WTC11 (cell line): ENCODE measurements around the gene LRIG3. TPM values are rescaled to one million over a fixed set of nuclear protein-coding genes. Genes with fewer than 3 reads are reported as not detected.

ENCODE experiments used
- ATAC-seq: fragments of 200-7000 bp; cut with Tn5 transposase; 2 replicates; pipeline ENCODE4 v1.10.0; 2021; ENCODE audit warnings: mild to moderate bottlenecking, moderate library complexity
- CTCF ChIA-PET: fragments of 300-600 bp; sonication (Branson Sonifier 250); formaldehyde crosslinking; loops from one replicate; lab custom pipeline; 2021; ENCODE audit warnings: antibody characterized with exemption; lab: Charles Lee
- POLR2A ChIA-PET: fragments of 350-600 bp; sonication (Branson Sonifier 250); formaldehyde crosslinking; loops from one replicate; lab custom pipeline; 2021; ENCODE audit warnings: antibody characterized with exemption; lab: Charles Lee
- DNase-seq: peaks from one replicate; pipeline ENCODE4 v3.0.0; 2021; ENCODE audit warnings: low spot score
- H3K27ac Mint-ChIP-seq: 2 replicates; pipeline ENCODE4 v1.8.0; 2021; ENCODE audit warnings: mixed read lengths
- H3K27me3 Mint-ChIP-seq: 2 replicates; pipeline ENCODE4 v1.8.0; 2021; ENCODE audit warnings: low read depth, mild to moderate bottlenecking, moderate library complexity, mixed read lengths
- H3K36me3 Mint-ChIP-seq: 2 replicates; pipeline ENCODE4 v1.8.0; 2021; ENCODE audit warnings: mixed read lengths
- H3K4me1 Mint-ChIP-seq: 2 replicates; pipeline ENCODE4 v1.8.0; 2022; ENCODE audit warnings: mixed read lengths
- H3K4me3 Mint-ChIP-seq: 2 replicates; pipeline ENCODE4 v1.8.0; 2021; ENCODE audit warnings: mild to moderate bottlenecking, moderate library complexity, mixed read lengths
- H3K9me3 Mint-ChIP-seq: 2 replicates; pipeline ENCODE4 v1.8.0; 2021; ENCODE audit warnings: mixed read lengths
- ARID4B ChIP-seq: sonication (generic); formaldehyde crosslinking; IDR thresholded peaks from 2 replicates; pipeline ENCODE4 v1.8.0; 2023; ENCODE audit warnings: missing genetic modification reagents, mild to moderate bottlenecking, borderline replicate concordance
- CREM ChIP-seq: sonication (generic); formaldehyde crosslinking; IDR thresholded peaks from 2 replicates; pipeline ENCODE4 v1.8.1; 2022; ENCODE audit warnings: mild to moderate bottlenecking, missing genetic modification reagents, moderate library complexity
- GRHL2 ChIP-seq: fragments of 250-450 bp; sonication (Bioruptor Pico); IDR thresholded peaks from 2 replicates; pipeline ENCODE4 v1.8.0; 2022; ENCODE audit warnings: mild to moderate bottlenecking, moderate library complexity; ENCODE audit not compliant: insufficient replicate concordance, severe bottlenecking
- IRF2 ChIP-seq: sonication (generic); formaldehyde crosslinking; IDR thresholded peaks from 2 replicates; pipeline ENCODE4 v1.8.0; 2022; ENCODE audit warnings: low read depth, missing genetic modification reagents, borderline replicate concordance
- NFYB ChIP-seq: sonication (generic); formaldehyde crosslinking; conservative IDR thresholded peaks from 2 replicates; pipeline ENCODE4 v1.8.0; 2022; ENCODE audit warnings: low read depth, missing genetic modification reagents
- NR3C1 ChIP-seq: sonication (generic); formaldehyde crosslinking; conservative IDR thresholded peaks from 2 replicates; pipeline ENCODE4 v1.8.1; 2023; ENCODE audit warnings: low read depth, mild to moderate bottlenecking, missing genetic modification reagents
- PREB ChIP-seq: sonication (generic); formaldehyde crosslinking; IDR thresholded peaks from 2 replicates; pipeline ENCODE4 v1.8.1; 2022; ENCODE audit warnings: mild to moderate bottlenecking, missing genetic modification reagents, moderate library complexity, borderline replicate concordance
- PRRX2 ChIP-seq: fragments of 250-450 bp; sonication (Bioruptor Pico); IDR thresholded peaks from 2 replicates; pipeline ENCODE4 v1.8.0; 2021; ENCODE audit warnings: mild to moderate bottlenecking
- RORB ChIP-seq: fragments of 250-450 bp; sonication (Bioruptor Pico); IDR thresholded peaks from 2 replicates; pipeline ENCODE4 v1.9.0; 2021; ENCODE audit warnings: mild to moderate bottlenecking
- ZNF317 ChIP-seq: sonication (generic); formaldehyde crosslinking; IDR thresholded peaks from 2 replicates; pipeline ENCODE4 v1.8.1; 2023; ENCODE audit warnings: low read depth, mild to moderate bottlenecking, moderate library complexity, missing genetic modification reagents, borderline replicate concordance
- total RNA-seq: library from RNA; stranded (reverse); gene quantifications from 3 replicates; pipeline ENCODE4 v1.2.3, GENCODE V29; 2021
- TF ChIP-seq, protein P1 (sequence below): fragments of 200-600 bp; IDR thresholded peaks from 2 replicates; pipeline ENCODE4 v1.8.0; 2022; ENCODE audit warnings: antibody characterized with exemption
- TF ChIP-seq, protein P2 (sequence below): fragments of 250-450 bp; sonication (Bioruptor Pico); IDR thresholded peaks from 2 replicates; pipeline ENCODE4 v1.8.0; 2021; ENCODE audit warnings: mild to moderate bottlenecking
- TF ChIP-seq, protein P3 (sequence below): sonication (generic); formaldehyde crosslinking; IDR thresholded peaks from 2 replicates; pipeline ENCODE4 v1.8.1; 2022; ENCODE audit warnings: low read depth, missing genetic modification reagents, borderline replicate concordance
- TF ChIP-seq, protein P4 (sequence below): sonication (generic); formaldehyde crosslinking; conservative IDR thresholded peaks from 2 replicates; pipeline ENCODE4 v1.8.1; 2023; ENCODE audit warnings: mild to moderate bottlenecking, low read depth, missing genetic modification reagents, moderate library complexity
- TF ChIP-seq, protein P5 (sequence below): sonication (generic); formaldehyde crosslinking; IDR thresholded peaks from 2 replicates; pipeline ENCODE4 v1.8.0; 2022; ENCODE audit warnings: mild to moderate bottlenecking, missing genetic modification reagents

Gene LRIG3
- total RNA-seq, 1 experiment from 2014 or later: 13.0 TPM

DNA sequence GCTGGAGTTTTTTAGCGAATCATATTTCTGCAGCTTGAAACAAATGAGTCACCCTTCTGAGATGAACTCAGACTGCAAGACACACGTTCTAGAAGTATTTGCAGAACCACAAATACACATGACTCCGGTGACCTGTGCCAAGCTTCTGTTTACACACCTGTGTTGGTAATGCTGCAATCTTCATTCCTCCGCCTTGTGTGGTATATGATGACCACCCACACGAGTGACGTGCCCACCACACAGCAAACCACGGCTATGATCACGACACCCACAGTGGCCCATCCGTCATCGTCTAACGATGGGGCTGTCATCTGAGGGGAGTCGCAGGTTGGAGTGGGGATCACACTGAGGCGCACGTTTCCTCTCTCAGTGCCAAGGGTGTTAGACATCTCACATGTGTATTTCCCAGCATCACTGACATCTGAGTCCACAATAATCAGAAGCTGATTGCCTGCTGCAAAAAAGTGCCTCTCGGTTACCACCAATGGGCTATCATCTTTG is 43.0 kb downstream of the LRIG3 start (continued):
- TF ChIP-seq ARID4B (CRISPR knock-in tag) (no peak), NR3C1 (CRISPR knock-in tag) (no peak), PREB (CRISPR knock-in tag) (no peak)
- TF ChIP-seq, protein P1, sequence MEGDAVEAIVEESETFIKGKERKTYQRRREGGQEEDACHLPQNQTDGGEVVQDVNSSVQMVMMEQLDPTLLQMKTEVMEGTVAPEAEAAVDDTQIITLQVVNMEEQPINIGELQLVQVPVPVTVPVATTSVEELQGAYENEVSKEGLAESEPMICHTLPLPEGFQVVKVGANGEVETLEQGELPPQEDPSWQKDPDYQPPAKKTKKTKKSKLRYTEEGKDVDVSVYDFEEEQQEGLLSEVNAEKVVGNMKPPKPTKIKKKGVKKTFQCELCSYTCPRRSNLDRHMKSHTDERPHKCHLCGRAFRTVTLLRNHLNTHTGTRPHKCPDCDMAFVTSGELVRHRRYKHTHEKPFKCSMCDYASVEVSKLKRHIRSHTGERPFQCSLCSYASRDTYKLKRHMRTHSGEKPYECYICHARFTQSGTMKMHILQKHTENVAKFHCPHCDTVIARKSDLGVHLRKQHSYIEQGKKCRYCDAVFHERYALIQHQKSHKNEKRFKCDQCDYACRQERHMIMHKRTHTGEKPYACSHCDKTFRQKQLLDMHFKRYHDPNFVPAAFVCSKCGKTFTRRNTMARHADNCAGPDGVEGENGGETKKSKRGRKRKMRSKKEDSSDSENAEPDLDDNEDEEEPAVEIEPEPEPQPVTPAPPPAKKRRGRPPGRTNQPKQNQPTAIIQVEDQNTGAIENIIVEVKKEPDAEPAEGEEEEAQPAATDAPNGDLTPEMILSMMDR: no peak
- TF ChIP-seq, protein P2, sequence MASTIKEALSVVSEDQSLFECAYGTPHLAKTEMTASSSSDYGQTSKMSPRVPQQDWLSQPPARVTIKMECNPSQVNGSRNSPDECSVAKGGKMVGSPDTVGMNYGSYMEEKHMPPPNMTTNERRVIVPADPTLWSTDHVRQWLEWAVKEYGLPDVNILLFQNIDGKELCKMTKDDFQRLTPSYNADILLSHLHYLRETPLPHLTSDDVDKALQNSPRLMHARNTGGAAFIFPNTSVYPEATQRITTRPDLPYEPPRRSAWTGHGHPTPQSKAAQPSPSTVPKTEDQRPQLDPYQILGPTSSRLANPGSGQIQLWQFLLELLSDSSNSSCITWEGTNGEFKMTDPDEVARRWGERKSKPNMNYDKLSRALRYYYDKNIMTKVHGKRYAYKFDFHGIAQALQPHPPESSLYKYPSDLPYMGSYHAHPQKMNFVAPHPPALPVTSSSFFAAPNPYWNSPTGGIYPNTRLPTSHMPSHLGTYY: no peak

- POLR2A ChIA-PET: no interaction called here
- no peaks in the 10 kb centered on the region for H3K9me3 Mint-ChIP-seq
- CTCF ChIA-PET: interaction anchor here (1.0 kb wide), 1 partner anchor 333 kb away, joined by 3 read pairs; no protein-coding TSS in a partner anchor
- H3K4me1 Mint-ChIP-seq: no peaks in the 10 kb centered on the region
- no peak overlapping the region for H3K4me3 Mint-ChIP-seq
- TF ChIP-seq NFYB (no peak), IRF2 (CRISPR knock-in tag) (no peak), CREM (no peak), ZNF317 (CRISPR knock-in tag) (no peak), RORB (CRISPR knock-in tag) (no peak)
- TF ChIP-seq, protein P3, sequence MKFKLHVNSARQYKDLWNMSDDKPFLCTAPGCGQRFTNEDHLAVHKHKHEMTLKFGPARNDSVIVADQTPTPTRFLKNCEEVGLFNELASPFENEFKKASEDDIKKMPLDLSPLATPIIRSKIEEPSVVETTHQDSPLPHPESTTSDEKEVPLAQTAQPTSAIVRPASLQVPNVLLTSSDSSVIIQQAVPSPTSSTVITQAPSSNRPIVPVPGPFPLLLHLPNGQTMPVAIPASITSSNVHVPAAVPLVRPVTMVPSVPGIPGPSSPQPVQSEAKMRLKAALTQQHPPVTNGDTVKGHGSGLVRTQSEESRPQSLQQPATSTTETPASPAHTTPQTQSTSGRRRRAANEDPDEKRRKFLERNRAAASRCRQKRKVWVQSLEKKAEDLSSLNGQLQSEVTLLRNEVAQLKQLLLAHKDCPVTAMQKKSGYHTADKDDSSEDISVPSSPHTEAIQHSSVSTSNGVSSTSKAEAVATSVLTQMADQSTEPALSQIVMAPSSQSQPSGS (CRISPR knock-in tag): no peak
- H3K27me3 Mint-ChIP-seq: peaks cover 2% of the 10 kb centered on the region; the same call in 1 of the 2 replicates
- no peak overlapping the region for H3K27ac Mint-ChIP-seq
- ATAC-seq (no peak), DNase-seq (no peak)
- H3K36me3 Mint-ChIP-seq: peaks cover 46% of the 10 kb centered on the region
Observed at GRCh38 chr12:58873496-58873895, 46.8 kb downstream of the LRIG3 start.

DNA sequence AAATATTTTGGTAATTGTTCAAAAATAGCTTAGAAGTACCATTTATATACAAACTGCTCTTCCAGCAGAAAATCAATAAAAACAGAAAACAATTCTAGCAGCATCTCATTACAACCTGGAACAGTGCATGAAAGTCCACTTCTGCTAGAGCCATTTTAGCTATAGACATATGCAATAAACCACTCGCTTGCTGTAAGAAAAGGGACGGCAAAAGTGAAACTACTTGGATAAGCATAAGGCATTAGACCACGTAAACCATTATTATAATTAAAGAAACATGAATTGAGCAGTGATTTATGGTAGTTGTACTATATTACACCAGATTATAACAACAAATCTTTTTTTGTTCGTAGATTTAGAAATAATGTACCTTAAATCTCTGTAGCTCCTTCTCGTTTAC is 48.7 kb downstream of the LRIG3 start:
- POLR2A ChIA-PET: no interaction called here
- TF ChIP-seq, protein P4, sequence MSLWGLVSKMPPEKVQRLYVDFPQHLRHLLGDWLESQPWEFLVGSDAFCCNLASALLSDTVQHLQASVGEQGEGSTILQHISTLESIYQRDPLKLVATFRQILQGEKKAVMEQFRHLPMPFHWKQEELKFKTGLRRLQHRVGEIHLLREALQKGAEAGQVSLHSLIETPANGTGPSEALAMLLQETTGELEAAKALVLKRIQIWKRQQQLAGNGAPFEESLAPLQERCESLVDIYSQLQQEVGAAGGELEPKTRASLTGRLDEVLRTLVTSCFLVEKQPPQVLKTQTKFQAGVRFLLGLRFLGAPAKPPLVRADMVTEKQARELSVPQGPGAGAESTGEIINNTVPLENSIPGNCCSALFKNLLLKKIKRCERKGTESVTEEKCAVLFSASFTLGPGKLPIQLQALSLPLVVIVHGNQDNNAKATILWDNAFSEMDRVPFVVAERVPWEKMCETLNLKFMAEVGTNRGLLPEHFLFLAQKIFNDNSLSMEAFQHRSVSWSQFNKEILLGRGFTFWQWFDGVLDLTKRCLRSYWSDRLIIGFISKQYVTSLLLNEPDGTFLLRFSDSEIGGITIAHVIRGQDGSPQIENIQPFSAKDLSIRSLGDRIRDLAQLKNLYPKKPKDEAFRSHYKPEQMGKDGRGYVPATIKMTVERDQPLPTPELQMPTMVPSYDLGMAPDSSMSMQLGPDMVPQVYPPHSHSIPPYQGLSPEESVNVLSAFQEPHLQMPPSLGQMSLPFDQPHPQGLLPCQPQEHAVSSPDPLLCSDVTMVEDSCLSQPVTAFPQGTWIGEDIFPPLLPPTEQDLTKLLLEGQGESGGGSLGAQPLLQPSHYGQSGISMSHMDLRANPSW: no peak
- TF ChIP-seq GRHL2: no peak
- TF ChIP-seq NR3C1 (CRISPR knock-in tag): no peak
- TF ChIP-seq, protein P5, sequence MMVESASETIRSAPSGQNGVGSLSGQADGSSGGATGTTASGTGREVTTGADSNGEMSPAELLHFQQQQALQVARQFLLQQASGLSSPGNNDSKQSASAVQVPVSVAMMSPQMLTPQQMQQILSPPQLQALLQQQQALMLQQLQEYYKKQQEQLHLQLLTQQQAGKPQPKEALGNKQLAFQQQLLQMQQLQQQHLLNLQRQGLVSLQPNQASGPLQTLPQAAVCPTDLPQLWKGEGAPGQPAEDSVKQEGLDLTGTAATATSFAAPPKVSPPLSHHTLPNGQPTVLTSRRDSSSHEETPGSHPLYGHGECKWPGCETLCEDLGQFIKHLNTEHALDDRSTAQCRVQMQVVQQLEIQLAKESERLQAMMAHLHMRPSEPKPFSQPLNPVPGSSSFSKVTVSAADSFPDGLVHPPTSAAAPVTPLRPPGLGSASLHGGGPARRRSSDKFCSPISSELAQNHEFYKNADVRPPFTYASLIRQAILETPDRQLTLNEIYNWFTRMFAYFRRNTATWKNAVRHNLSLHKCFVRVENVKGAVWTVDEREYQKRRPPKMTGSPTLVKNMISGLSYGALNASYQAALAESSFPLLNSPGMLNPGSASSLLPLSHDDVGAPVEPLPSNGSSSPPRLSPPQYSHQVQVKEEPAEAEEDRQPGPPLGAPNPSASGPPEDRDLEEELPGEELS: no peak
- no peak for TF ChIP-seq PRRX2 (CRISPR knock-in tag)
- no peaks in the 10 kb centered on the region for H3K9me3 Mint-ChIP-seq

More for the DNA sequence above, 48.7 kb downstream of the LRIG3 start:
- no peak overlapping the region for H3K27ac Mint-ChIP-seq
- H3K4me3 Mint-ChIP-seq: no peak overlapping the region
- DNase-seq (no peak), ATAC-seq (no peak)
- CTCF ChIA-PET: no interaction called here
- H3K27me3 Mint-ChIP-seq: 0 out of 2 replicates have a peak, but pooled peaks cover 2% of the 10 kb centered on the region
- no peaks in the 10 kb centered on the region for H3K4me1 Mint-ChIP-seq
- H3K36me3 Mint-ChIP-seq: peaks cover 31% of the 10 kb centered on the region
